Measurements from ENCODE around the gene PPP2R3B.
"Not testable (repeated sequence)": the region's sequence is repeated elsewhere in the genome, so short reads cannot be mapped to it uniquely, and the experiment has no call there.

PPP2R3B gene

GRCh38 chrX:352582-353314, 34.0 kb downstream of the PPP2R3B start:
- no peak for DNase-seq

- DNase-seq = no peak
Measured at GRCh38 chrX:352181-352580, 34.5 kb downstream of the PPP2R3B start.

- no peak for DNase-seq
Measured at GRCh38 chrX:351736-352135, 35.0 kb downstream of the PPP2R3B start.

GRCh38 chrX:351324-351641, 35.4 kb downstream of the PPP2R3B start:
- DNase-seq = not testable (repeated sequence)

- no peak for DNase-seq
Measured at GRCh38 chrX:350534-351323, 36.0 kb downstream of the PPP2R3B start.

- DNase-seq = no peak
Measured at GRCh38 chrX:350148-350533, 36.6 kb downstream of the PPP2R3B start.

GRCh38 chrX:349702-350101, 37.0 kb downstream of the PPP2R3B start:
- no peak for DNase-seq

GRCh38 chrX:349196-349595, 37.5 kb downstream of the PPP2R3B start:
- DNase-seq = no peak

- no peak for DNase-seq
Measured at GRCh38 chrX:348461-349117, 38.1 kb downstream of the PPP2R3B start.

- DNase-seq = no peak
Measured at GRCh38 chrX:347351-348117, 39.2 kb downstream of the PPP2R3B start.

GRCh38 chrX:346034-346813, 40.5 kb downstream of the PPP2R3B start:
- DNase-seq = no peak

GRCh38 chrX:345020-345925, 41.4 kb downstream of the PPP2R3B start:
- no peak for DNase-seq

- DNase-seq = no peak
Measured at GRCh38 chrX:344371-344901, 42.3 kb downstream of the PPP2R3B start.

GRCh38 chrX:341541-342101, 45.1 kb downstream of the PPP2R3B start:
- DNase-seq = no peak

GRCh38 chrX:340641-341423, 45.9 kb downstream of the PPP2R3B start:
- no peak for DNase-seq

GRCh38 chrX:340121-340520, 46.6 kb downstream of the PPP2R3B start:
- DNase-seq = no peak

- no peak for DNase-seq
Measured at GRCh38 chrX:338836-339400, 47.8 kb downstream of the PPP2R3B start.

- DNase-seq = no peak
Measured at GRCh38 chrX:338281-338835, 48.3 kb downstream of the PPP2R3B start.

- DNase-seq = no peak
Measured at GRCh38 chrX:337331-337831, 49.3 kb downstream of the PPP2R3B start.

Measured in NCI-H1436 (cell line).